GF-D8 (cell line): ENCODE measurements around the gene SREBF2.
"Not testable (repeated sequence)": the region's sequence is repeated elsewhere in the genome, so short reads cannot be mapped to it uniquely, and the experiment has no call there.

Source experiments
- DNase-seq: peaks from one replicate; lab custom pipeline; 2025; lab: John Stamatoyannopoulos, UW

The SREBF2 gene

GRCh38 chr22:41842996-41843970 lies 10.4 kb downstream of the SREBF2 start:
- DNase-seq, result no peak

GRCh38 chr22:41844036-41844435 lies 11.1 kb downstream of the SREBF2 start:
- no peak for DNase-seq

GRCh38 chr22:41844513-41844912 lies 11.6 kb downstream of the SREBF2 start:
- no peak for DNase-seq

GRCh38 chr22:41845380-41846267 lies 12.7 kb downstream of the SREBF2 start:
- peak; percentile 27 for DNase-seq

GRCh38 chr22:41846268-41846987 lies 13.5 kb downstream of the SREBF2 start:
- DNase-seq, result no peak

- no peak for DNase-seq
Measured at GRCh38 chr22:41847300-41847699, 14.4 kb downstream of the SREBF2 start.

GRCh38 chr22:41848468-41848867 lies 15.6 kb downstream of the SREBF2 start:
- DNase-seq, result peak; percentile 83

- DNase-seq, result no peak
Measured at GRCh38 chr22:41856469-41856868, 23.6 kb downstream of the SREBF2 start.

GRCh38 chr22:41857155-41857859 lies 24.4 kb downstream of the SREBF2 start:
- peak; percentile 61 for DNase-seq

GRCh38 chr22:41857860-41858199 lies 24.9 kb downstream of the SREBF2 start:
- DNase-seq, result no peak

- DNase-seq, result no peak
Measured at GRCh38 chr22:41862160-41862529, 29.2 kb downstream of the SREBF2 start.

- no peak for DNase-seq
Measured at GRCh38 chr22:41862530-41863266, 29.8 kb downstream of the SREBF2 start.

GRCh38 chr22:41863472-41863871 lies 30.6 kb downstream of the SREBF2 start:
- no peak for DNase-seq

- no peak for DNase-seq
Measured at GRCh38 chr22:41868556-41868955, 35.7 kb downstream of the SREBF2 start.

GRCh38 chr22:41870081-41870480 lies 37.2 kb downstream of the SREBF2 start:
- not testable (repeated sequence) for DNase-seq

- DNase-seq, result no peak
Measured at GRCh38 chr22:41870786-41871185, 37.9 kb downstream of the SREBF2 start.

GRCh38 chr22:41873391-41873790 lies 40.5 kb downstream of the SREBF2 start:
- DNase-seq, result no peak

- DNase-seq, result no peak
Measured at GRCh38 chr22:41874090-41874489, 41.2 kb downstream of the SREBF2 start.

GRCh38 chr22:41875531-41876270 lies 42.8 kb downstream of the SREBF2 start:
- no peak for DNase-seq

- no peak for DNase-seq
Measured at GRCh38 chr22:41876275-41876674, 43.4 kb downstream of the SREBF2 start.
